Smooth muscle cell (in vitro differentiated cells): Measurements from ENCODE around the gene CIDEA. TPM values are rescaled to one million over a fixed set of nuclear protein-coding genes. Genes with fewer than 3 reads are reported as not detected.

ENCODE experiments used
- DNase-seq: peaks from one replicate; lab custom pipeline; 2025; ENCODE audit not compliant: unreplicated experiment; lab: John Stamatoyannopoulos, UW
- H2AFZ ChIP-seq: fragments of 200-600 bp; sonication (generic); 2 replicates; pipeline ENCODE4 v1.6.0; 2016; ENCODE audit warnings: antibody characterized with exemption, low read depth, mild to moderate bottlenecking
- H3F3A ChIP-seq: fragments of 200-600 bp; sonication (generic); 2 replicates; pipeline ENCODE4 v1.6.0; 2017; ENCODE audit warnings: antibody characterized with exemption, low read depth
- H3K27ac ChIP-seq: fragments of 200-600 bp; sonication (generic); 2 replicates; pipeline ENCODE4 v1.5.1; 2016; ENCODE audit warnings: low read depth, mild to moderate bottlenecking
- H3K27me3 ChIP-seq: fragments of 200-600 bp; sonication (generic); 2 replicates; pipeline ENCODE4 v1.6.1; 2016; ENCODE audit warnings: low read depth, mild to moderate bottlenecking
- H3K36me3 ChIP-seq: fragments of 200-600 bp; sonication (generic); 2 replicates; pipeline ENCODE4 v1.5.1; 2016; ENCODE audit warnings: low read depth
- H3K4me1 ChIP-seq: fragments of 200-600 bp; sonication (generic); 2 replicates; pipeline ENCODE4 v1.5.1; 2016; ENCODE audit warnings: low read depth
- H3K4me2 ChIP-seq: fragments of 200-600 bp; sonication (generic); 2 replicates; pipeline ENCODE4 v1.6.0; 2016; ENCODE audit warnings: mild to moderate bottlenecking
- H3K4me3 ChIP-seq: fragments of 200-600 bp; sonication (generic); 2 replicates; pipeline ENCODE4 v1.5.1; 2016; ENCODE audit warnings: mild to moderate bottlenecking
- H3K79me2 ChIP-seq: fragments of 200-600 bp; sonication (generic); 2 replicates; pipeline ENCODE4 v1.6.0; 2016; ENCODE audit warnings: low read depth, mild to moderate bottlenecking
- H3K9ac ChIP-seq: fragments of 200-600 bp; sonication (generic); 2 replicates; pipeline ENCODE4 v1.6.0; 2016; ENCODE audit warnings: low read depth
- H3K9me3 ChIP-seq: fragments of 200-600 bp; sonication (generic); replicated peaks from 2 replicates; pipeline ENCODE4 v1.5.1; 2016; ENCODE audit warnings: low read depth
- H4K20me1 ChIP-seq: fragments of 200-600 bp; sonication (generic); 2 replicates; pipeline ENCODE4 v1.6.0; 2016; ENCODE audit warnings: low read depth
- WGBS: methylation state at CpG from one replicate; pipeline ENCODE4 v1.1.7; 2016; ENCODE audit warnings: low lambda C conversion rate; 5-methylcytosine and 5-hydroxymethylcytosine counted together
- polyA plus RNA-seq: library from polyadenylated mRNA; unstranded; fragments of >200 nt; fragmentation: Nextera tagmentation; extraction: Ambion mirVana; gene quantifications from 2 replicates; pipeline ENCODE4 v1.2.1, GENCODE V29; 2016
- total RNA-seq: library from RNA; depleted of rRNA; stranded (reverse); fragments of >200 nt; gene quantifications from 2 replicates; pipeline ENCODE4 v1.2.3, GENCODE V29; 2014
- TF ChIP-seq, protein P1 (sequence below): fragments of 200-600 bp; sonication (generic); IDR thresholded peaks from 2 replicates; pipeline ENCODE4 v1.5.1; 2017; ENCODE audit warnings: borderline replicate concordance, mild to moderate bottlenecking, antibody characterized with exemption; ENCODE audit not compliant: insufficient read depth, poor library complexity, severe bottlenecking

Gene CIDEA
- total and polyA plus RNA-seq, 2 experiments from 2014 or later: not detected

DNA sequence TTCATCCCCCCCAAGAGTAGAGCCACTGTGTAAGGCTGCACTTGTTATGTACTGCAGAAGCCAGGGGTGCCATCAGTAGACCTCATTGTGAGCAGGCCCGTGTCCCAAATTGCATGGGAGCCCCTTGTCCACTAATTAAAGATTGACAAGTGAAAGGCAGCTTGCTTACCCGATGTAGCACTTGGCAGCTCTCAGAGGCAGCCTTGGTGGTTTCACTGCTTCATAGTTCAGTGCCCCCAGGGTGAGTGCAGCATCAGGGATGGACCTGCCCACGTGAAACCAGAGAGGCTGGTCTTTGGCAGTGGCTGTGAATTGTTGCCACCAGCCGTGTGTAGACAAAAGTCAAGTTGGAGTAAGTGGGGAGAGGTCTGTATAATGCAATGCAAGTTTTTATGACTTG lies 67.2 kb downstream of the CIDEA start:
- H3K4me1 ChIP-seq: no peaks in the 10 kb centered on the region
- no peak overlapping the region for H3K9ac ChIP-seq
- H3K27ac ChIP-seq: peak overlapping the region; percentile 15
- no peak overlapping the region for H2AFZ ChIP-seq
- peaks cover 3% of the 10 kb centered on the region for H3K36me3 ChIP-seq
- DNase-seq: no peak
- no peaks in the 10 kb centered on the region for H3K27me3 ChIP-seq
- 69% methylated on average over 4 of the region's 4 CpGs for WGBS
- peaks cover 80% of the 10 kb centered on the region for H3K79me2 ChIP-seq
- H3K4me3 ChIP-seq: no peak overlapping the region
- peaks cover 98% of the 10 kb centered on the region for H4K20me1 ChIP-seq
- peaks cover 31% of the 10 kb centered on the region for H3F3A ChIP-seq
- H3K9me3 ChIP-seq: no peaks in the 10 kb centered on the region
- TF ChIP-seq, protein P1, sequence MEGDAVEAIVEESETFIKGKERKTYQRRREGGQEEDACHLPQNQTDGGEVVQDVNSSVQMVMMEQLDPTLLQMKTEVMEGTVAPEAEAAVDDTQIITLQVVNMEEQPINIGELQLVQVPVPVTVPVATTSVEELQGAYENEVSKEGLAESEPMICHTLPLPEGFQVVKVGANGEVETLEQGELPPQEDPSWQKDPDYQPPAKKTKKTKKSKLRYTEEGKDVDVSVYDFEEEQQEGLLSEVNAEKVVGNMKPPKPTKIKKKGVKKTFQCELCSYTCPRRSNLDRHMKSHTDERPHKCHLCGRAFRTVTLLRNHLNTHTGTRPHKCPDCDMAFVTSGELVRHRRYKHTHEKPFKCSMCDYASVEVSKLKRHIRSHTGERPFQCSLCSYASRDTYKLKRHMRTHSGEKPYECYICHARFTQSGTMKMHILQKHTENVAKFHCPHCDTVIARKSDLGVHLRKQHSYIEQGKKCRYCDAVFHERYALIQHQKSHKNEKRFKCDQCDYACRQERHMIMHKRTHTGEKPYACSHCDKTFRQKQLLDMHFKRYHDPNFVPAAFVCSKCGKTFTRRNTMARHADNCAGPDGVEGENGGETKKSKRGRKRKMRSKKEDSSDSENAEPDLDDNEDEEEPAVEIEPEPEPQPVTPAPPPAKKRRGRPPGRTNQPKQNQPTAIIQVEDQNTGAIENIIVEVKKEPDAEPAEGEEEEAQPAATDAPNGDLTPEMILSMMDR: no peak
- H3K4me2 ChIP-seq: no peak overlapping the region

DNA sequence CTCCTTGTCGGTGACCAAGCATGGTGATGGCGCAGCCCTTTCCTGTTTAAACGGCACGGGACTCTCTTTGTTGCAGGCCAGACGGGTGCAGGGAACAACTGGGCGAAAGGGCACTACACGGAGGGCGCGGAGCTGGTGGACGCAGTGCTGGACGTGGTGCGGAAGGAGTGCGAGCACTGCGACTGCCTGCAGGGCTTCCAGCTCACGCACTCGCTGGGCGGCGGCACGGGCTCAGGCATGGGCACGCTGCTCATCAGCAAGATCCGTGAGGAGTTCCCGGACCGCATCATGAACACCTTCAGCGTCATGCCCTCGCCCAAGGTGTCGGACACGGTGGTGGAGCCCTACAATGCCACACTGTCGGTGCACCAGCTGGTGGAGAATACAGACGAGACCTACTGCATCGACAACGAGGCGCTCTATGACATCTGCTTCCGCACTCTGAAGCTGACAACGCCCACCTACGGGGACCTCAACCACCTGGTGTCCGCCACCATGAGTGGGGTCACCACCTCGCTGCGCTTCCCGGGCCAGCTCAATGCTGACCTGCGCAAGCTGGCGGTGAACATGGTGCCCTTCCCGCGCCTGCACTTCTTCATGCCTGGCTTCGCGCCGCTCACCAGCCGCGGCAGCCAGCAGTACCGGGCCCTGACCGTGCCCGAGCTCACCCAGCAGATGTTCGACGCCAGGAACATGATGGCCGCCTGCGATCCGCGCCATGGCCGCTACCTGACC lies 71.0 kb downstream of the CIDEA start:
- Histone ChIP-seq H4K20me1 (peaks cover 97% of the 10 kb centered on the region), H3K27me3 (no peaks in the 10 kb centered on the region), H3K4me3 (no peak overlapping the region), H3F3A (peaks cover 43% of the 10 kb centered on the region), H3K4me1 (no peaks in the 10 kb centered on the region), H3K36me3 (peaks cover 3% of the 10 kb centered on the region), H2AFZ (no peak overlapping the region), H3K9ac (no peak overlapping the region), H3K27ac (no peak overlapping the region), H3K9me3 (no peaks in the 10 kb centered on the region), H3K79me2 (peaks cover 48% of the 10 kb centered on the region), H3K4me2 (no peak overlapping the region)
- WGBS: 97% methylated on average over 58 of the region's 58 CpGs
- TF ChIP-seq, protein P1: no peak
- DNase-seq: no peak

DNA sequence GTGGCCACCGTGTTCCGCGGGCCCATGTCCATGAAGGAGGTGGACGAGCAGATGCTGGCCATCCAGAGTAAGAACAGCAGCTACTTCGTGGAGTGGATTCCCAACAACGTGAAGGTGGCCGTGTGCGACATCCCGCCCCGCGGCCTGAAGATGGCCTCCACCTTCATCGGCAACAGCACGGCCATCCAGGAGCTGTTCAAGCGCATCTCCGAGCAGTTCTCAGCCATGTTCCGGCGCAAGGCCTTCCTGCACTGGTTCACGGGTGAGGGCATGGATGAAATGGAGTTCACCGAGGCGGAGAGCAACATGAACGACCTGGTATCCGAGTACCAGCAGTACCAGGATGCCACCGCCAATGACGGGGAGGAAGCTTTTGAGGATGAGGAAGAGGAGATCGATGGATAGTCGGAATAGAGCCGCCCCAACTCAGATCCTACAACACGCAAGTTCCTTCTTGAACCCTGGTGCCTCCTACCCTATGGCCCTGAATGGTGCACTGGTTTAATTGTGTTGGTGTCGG lies 71.6 kb downstream of the CIDEA start:
- Histone ChIP-seq H3F3A (peaks cover 36% of the 10 kb centered on the region), H2AFZ (no peak overlapping the region), H3K36me3 (peaks cover 3% of the 10 kb centered on the region), H3K4me2 (no peak overlapping the region), H3K27me3 (no peaks in the 10 kb centered on the region), H3K9me3 (no peaks in the 10 kb centered on the region), H3K4me1 (no peaks in the 10 kb centered on the region), H4K20me1 (peaks cover 97% of the 10 kb centered on the region), H3K79me2 (peaks cover 42% of the 10 kb centered on the region), H3K4me3 (no peak overlapping the region), H3K9ac (no peak overlapping the region), H3K27ac (no peak overlapping the region)
- TF ChIP-seq, protein P1: no peak
- WGBS: 98% methylated on average over 29 of the region's 29 CpGs
- DNase-seq: no peak
